GM12874 (cell line): ENCODE results near the gene CDK8.

Source experiments
- TF ChIP-seq, protein P1 (sequence below): IDR thresholded peaks from 2 replicates; pipeline ENCODE4 v1.5.1; 2011; ENCODE audit warnings: low read depth, mild to moderate bottlenecking, control low read depth, low read length, moderate library complexity; ENCODE audit not compliant: insufficient read depth

The CDK8 gene

DNA sequence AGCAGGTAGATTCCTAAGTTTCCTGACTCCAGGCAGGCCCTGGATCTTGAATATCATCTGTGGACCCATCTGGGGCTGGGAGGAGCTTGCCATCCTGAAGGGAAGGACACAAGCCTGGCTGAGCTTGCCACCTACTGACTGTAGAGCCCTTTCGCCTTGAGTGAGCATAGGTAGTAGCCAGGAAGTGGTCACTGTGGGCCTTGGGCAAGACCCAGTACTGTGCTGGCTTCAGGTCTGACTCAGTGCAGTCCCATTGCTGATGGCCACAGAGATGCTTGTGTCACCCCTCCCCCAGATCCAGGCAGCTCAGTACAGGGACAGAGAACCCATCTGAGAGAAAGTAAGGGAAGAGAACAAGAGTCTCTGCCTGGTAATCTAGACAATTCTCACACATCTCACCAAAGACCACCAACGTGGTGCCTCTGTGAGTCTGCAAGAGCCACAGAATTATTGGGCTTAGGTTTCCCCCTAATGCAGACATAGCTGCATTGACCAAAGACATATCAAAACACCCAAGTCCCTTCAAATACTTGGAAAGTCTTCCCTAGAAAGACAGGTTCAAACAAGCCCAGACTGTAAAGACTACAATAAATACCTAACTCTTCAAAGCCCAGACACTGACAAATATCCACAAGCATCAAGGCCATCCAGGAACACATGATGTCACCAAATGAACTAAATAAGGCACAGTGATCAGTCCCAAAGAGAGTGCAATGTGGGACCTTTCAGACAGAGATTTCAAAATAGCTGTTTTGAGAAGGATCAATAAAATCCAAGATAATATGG is 195.3 kb downstream of the CDK8 start:
- TF ChIP-seq, protein P1, sequence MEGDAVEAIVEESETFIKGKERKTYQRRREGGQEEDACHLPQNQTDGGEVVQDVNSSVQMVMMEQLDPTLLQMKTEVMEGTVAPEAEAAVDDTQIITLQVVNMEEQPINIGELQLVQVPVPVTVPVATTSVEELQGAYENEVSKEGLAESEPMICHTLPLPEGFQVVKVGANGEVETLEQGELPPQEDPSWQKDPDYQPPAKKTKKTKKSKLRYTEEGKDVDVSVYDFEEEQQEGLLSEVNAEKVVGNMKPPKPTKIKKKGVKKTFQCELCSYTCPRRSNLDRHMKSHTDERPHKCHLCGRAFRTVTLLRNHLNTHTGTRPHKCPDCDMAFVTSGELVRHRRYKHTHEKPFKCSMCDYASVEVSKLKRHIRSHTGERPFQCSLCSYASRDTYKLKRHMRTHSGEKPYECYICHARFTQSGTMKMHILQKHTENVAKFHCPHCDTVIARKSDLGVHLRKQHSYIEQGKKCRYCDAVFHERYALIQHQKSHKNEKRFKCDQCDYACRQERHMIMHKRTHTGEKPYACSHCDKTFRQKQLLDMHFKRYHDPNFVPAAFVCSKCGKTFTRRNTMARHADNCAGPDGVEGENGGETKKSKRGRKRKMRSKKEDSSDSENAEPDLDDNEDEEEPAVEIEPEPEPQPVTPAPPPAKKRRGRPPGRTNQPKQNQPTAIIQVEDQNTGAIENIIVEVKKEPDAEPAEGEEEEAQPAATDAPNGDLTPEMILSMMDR, result no peak
